Keratinocyte (primary cell): Measurements from ENCODE around the gene OMP. TPM values are rescaled to one million over a fixed set of nuclear protein-coding genes. Genes with fewer than 3 reads are reported as not detected.

Source experiments
- DNase-seq: peaks from one replicate; pipeline ENCODE4 v3.0.0-alpha.2; 2011; ENCODE audit warnings: low read depth, missing footprints, low spot score
- FAIRE-seq: peaks from 2 replicates; lab custom pipeline; 2011; peaks lifted over from hg19 to GRCh38; lab: Jason Lieb, UNC
- H2AFZ ChIP-seq: 2 replicates; pipeline ENCODE4 v1.6.0; 2012; ENCODE audit warnings: low read length, control low read depth, inconsistent platforms; ENCODE audit not compliant: control insufficient read depth
- H3K27ac ChIP-seq: 2 replicates; pipeline ENCODE4 v1.5.1; 2011; ENCODE audit warnings: low read length; ENCODE audit not compliant: control insufficient read depth, insufficient read depth
- H3K27me3 ChIP-seq: 3 replicates; pipeline ENCODE4 v1.6.0; 2011; ENCODE audit warnings: low read length; ENCODE audit not compliant: control insufficient read depth, insufficient read depth; ENCODE audit errors: extremely low read depth
- H3K36me3 ChIP-seq, 2 experiments: 2 replicates in 1 of 2; 3 replicates in 1 of 2; pipeline ENCODE4 v1.5.1; 2011; ENCODE audit warnings: low read length in 2 of 2, mild to moderate bottlenecking in 1 of 2; ENCODE audit not compliant: control insufficient read depth in 2 of 2, insufficient read depth in 2 of 2; ENCODE audit errors: extremely low read depth in 1 of 2
- H3K4me1 ChIP-seq: 3 replicates; pipeline ENCODE4 v1.5.1; 2011; ENCODE audit warnings: low read length; ENCODE audit not compliant: control insufficient read depth, insufficient read depth; ENCODE audit errors: extremely low read depth
- H3K4me2 ChIP-seq: 3 replicates; pipeline ENCODE4 v1.6.0; 2011; ENCODE audit warnings: low read depth, low read length; ENCODE audit not compliant: control insufficient read depth, insufficient read depth; ENCODE audit errors: extremely low read depth
- H3K4me3 ChIP-seq, 3 experiments: fragments of 200-600 bp in 1 of 3; sonication (generic) in 1 of 3; 2 replicates in 2 of 3; 3 replicates in 1 of 3; pipeline ENCODE4 v1.5.1; 2011 to 2016; ENCODE audit warnings: low read length in 3 of 3, mild to moderate bottlenecking in 3 of 3, control low read depth in 2 of 3, inconsistent platforms in 1 of 3, low read depth in 1 of 3, mixed read lengths in 1 of 3, mixed run types in 1 of 3, moderate library complexity in 1 of 3; ENCODE audit not compliant: control insufficient read depth in 2 of 3, insufficient read depth in 2 of 3; ENCODE audit errors: extremely low read depth in 1 of 3
- H3K79me2 ChIP-seq: 2 replicates; pipeline ENCODE4 v1.6.0; 2012; ENCODE audit warnings: low read length; ENCODE audit not compliant: control insufficient read depth, insufficient read depth
- H3K9ac ChIP-seq: 3 replicates; pipeline ENCODE4 v1.6.0; 2011; ENCODE audit warnings: low read length; ENCODE audit not compliant: control insufficient read depth, insufficient read depth; ENCODE audit errors: extremely low read depth
- H3K9me1 ChIP-seq: 3 replicates; pipeline ENCODE4 v1.6.0; 2011; ENCODE audit warnings: low read length; ENCODE audit not compliant: control insufficient read depth, insufficient read depth; ENCODE audit errors: extremely low read depth
- H3K9me3 ChIP-seq: 2 replicates; pipeline ENCODE4 v1.5.1; 2012; ENCODE audit warnings: low read depth, low read length; ENCODE audit not compliant: control insufficient read depth
- H4K20me1 ChIP-seq: 3 replicates; pipeline ENCODE4 v1.6.0; 2011; ENCODE audit warnings: low read length; ENCODE audit not compliant: control insufficient read depth, insufficient read depth; ENCODE audit errors: extremely low read depth
- EZH2 ChIP-seq: IDR thresholded peaks from one replicate; pipeline ENCODE4 v1.6.1; 2012; ENCODE audit warnings: inconsistent platforms, mild to moderate bottlenecking, low read length, moderate library complexity
- dilution Hi-C: fragments of 300-500 bp; cut with MboI; formaldehyde crosslinking; loops from one replicate; pipeline ENCODE4 v1.7.0; 2020; ENCODE audit warnings: low sequenced_read_pairs; ENCODE audit not compliant: extremely low pct_ligation_motif_present
- polyA plus RNA-seq, 5 experiments: library from polyadenylated mRNA; depleted of rRNA in 3 of 5; stranded (reverse) in 3 of 5; stranded (forward) in 1 of 5; unstranded in 1 of 5; fragments of >200 nt; gene quantifications; 1 replicate in 1 of 5; 2 replicates in 3 of 5; 3 replicates in 1 of 5; pipeline versions ENCODE4 v1.2.1 to v1.2.3, GENCODE V29; 2011 to 2012; ENCODE audit warnings: missing spikeins in 2 of 5, low read depth in 1 of 5, low replicate concordance in 1 of 5
- TF ChIP-seq, protein P1 (sequence below), 3 experiments: IDR thresholded peaks in 1 of 3; conservative IDR thresholded peaks in 1 of 3; optimal IDR thresholded peaks in 1 of 3; 2 replicates in 2 of 3; 3 replicates in 1 of 3; pipeline versions ENCODE3 to v1.5.1; 2011; ENCODE audit warnings: low read length in 3 of 3, mild to moderate bottlenecking in 3 of 3, moderate library complexity in 2 of 3, control low read depth in 1 of 3, inconsistent platforms in 1 of 3; ENCODE audit not compliant: insufficient read depth in 2 of 3; ENCODE audit errors: extremely low read depth in 1 of 3

OMP gene
- polyA plus RNA-seq, 1 donor (not counting 4 experiments of a cell fraction or from before 2014, with no cell fraction given): not detected

DNA sequence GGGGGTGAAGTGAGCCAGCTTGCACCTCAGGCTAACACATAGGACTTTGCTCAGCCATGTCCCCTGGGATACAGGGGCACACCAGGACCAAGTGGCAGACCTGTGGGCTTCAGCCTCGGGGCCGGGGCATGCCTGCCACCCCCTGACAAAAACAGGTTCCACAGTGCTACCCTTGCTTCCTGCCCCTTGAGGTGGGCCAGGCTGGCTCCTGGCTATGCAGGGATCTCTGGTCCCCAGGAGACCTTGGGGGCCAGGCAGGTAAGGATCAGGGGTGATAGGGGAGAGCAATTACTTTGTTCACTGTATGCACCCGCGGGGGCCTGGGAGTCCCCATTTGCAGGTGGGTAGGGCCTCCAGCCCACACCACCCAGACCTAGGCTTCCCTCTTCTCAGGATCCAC, 23.1 kb downstream of the OMP start:
- FAIRE-seq (no peak), DNase-seq (no peak)
- no peaks in the 10 kb centered on the region for H3K36me3 ChIP-seq
- no peaks in the 10 kb centered on the region for H3K27me3 ChIP-seq
- no peak overlapping the region for H3K27ac ChIP-seq
- no peak overlapping the region for H3K4me3 ChIP-seq
- no peak overlapping the region for H3K9ac ChIP-seq
- no peaks in the 10 kb centered on the region for H3K79me2 ChIP-seq
- no peaks in the 10 kb centered on the region for H4K20me1 ChIP-seq
- no peaks in the 10 kb centered on the region for H3K9me1 ChIP-seq
- peaks cover 5% of the 10 kb centered on the region for H3K4me1 ChIP-seq
- no peak overlapping the region for H2AFZ ChIP-seq
- H3K9me3 ChIP-seq: no peaks in the 10 kb centered on the region
- H3K4me2 ChIP-seq: no peak overlapping the region
- dilution Hi-C loops: no loop called here
- TF ChIP-seq EZH2: no peak
- TF ChIP-seq, protein P1, sequence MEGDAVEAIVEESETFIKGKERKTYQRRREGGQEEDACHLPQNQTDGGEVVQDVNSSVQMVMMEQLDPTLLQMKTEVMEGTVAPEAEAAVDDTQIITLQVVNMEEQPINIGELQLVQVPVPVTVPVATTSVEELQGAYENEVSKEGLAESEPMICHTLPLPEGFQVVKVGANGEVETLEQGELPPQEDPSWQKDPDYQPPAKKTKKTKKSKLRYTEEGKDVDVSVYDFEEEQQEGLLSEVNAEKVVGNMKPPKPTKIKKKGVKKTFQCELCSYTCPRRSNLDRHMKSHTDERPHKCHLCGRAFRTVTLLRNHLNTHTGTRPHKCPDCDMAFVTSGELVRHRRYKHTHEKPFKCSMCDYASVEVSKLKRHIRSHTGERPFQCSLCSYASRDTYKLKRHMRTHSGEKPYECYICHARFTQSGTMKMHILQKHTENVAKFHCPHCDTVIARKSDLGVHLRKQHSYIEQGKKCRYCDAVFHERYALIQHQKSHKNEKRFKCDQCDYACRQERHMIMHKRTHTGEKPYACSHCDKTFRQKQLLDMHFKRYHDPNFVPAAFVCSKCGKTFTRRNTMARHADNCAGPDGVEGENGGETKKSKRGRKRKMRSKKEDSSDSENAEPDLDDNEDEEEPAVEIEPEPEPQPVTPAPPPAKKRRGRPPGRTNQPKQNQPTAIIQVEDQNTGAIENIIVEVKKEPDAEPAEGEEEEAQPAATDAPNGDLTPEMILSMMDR (optimal IDR thresholded peaks at IDR 0.05 in 1 of 3, IDR thresholded peaks at IDR 0.05 in 1 of 3, conservative IDR thresholded peaks at IDR 0.05 in 1 of 3; ENCODE audit: extremely low read depth in 1 of 3, insufficient read depth in 2 of 3, low read length in 3 of 3): no peak

DNA sequence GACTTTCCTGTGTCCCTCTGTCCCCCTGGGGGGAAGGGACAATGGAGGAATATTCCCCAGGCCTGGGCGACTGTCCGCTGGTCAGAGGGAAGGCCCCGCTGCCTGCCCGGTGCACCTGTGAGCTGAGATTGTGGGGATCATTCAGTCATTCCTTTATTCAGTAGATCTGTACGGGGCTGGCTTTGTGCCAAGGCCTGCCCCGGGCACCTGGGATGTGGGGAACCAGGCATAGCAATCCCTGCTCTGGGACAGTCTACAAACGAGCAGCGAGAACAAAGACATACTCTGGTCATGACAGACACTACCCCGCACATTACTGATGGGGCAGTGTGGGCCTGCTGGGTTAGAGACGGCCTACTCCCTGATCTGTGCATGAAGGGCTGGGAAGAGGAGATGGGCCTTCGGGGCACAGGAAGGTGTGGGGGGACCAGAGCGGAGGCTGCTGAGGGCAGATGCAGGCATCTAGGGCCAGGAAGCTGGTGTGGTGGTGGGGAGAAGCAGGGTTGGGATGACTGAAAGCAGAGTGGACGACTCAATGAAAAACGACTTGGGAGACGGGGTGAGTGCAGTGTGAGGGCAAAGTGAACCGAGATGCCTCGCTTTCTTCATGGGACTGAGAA, 23.6 kb downstream of the OMP start:
- H3K4me2 ChIP-seq: no peak overlapping the region
- no peak overlapping the region for H3K27ac ChIP-seq
- FAIRE-seq: no peak
- no peak overlapping the region for H2AFZ ChIP-seq
- TF ChIP-seq, protein P1 (optimal IDR thresholded peaks at IDR 0.05 in 1 of 3, IDR thresholded peaks at IDR 0.05 in 1 of 3, conservative IDR thresholded peaks at IDR 0.05 in 1 of 3; ENCODE audit: extremely low read depth in 1 of 3, insufficient read depth in 2 of 3, low read length in 3 of 3): no peak
- no peak for TF ChIP-seq EZH2
- no peaks in the 10 kb centered on the region for H3K79me2 ChIP-seq
- peaks cover 5% of the 10 kb centered on the region for H3K4me1 ChIP-seq
- H3K27me3 ChIP-seq: no peaks in the 10 kb centered on the region
- H3K4me3 ChIP-seq: no peak overlapping the region
- no peaks in the 10 kb centered on the region for H4K20me1 ChIP-seq
- DNase-seq: no peak
- H3K9me3 ChIP-seq: no peaks in the 10 kb centered on the region
- dilution Hi-C loops: no loop called here
- no peak overlapping the region for H3K9ac ChIP-seq
- no peaks in the 10 kb centered on the region for H3K9me1 ChIP-seq
- H3K36me3 ChIP-seq: no peaks in the 10 kb centered on the region
